Skeletal muscle tissue (tissue), 4 donors: ENCODE measurements around the gene TULP4. TPM values are rescaled to one million over a fixed set of nuclear protein-coding genes. Genes with fewer than 3 reads are reported as not detected.

Experiments used
- H3K27ac ChIP-seq: one replicate; pipeline ENCODE4 v1.7.0; 2013; ENCODE audit warnings: mild to moderate bottlenecking, low read depth, low read length, inconsistent platforms
- H3K27me3 ChIP-seq, 3 donors: one replicate each; pipeline ENCODE4 v1.7.0; 2013; ENCODE audit warnings: low read length in 3 of 3; ENCODE audit not compliant: control insufficient read depth in 3 of 3, insufficient read depth in 3 of 3
- H3K36me3 ChIP-seq, 3 donors: one replicate each; pipeline ENCODE4 v1.7.0; 2013; ENCODE audit warnings: low read length in 3 of 3; ENCODE audit not compliant: control insufficient read depth in 3 of 3, insufficient read depth in 3 of 3
- H3K4me1 ChIP-seq, 3 donors: one replicate each; pipeline ENCODE4 v1.7.0; 2013; ENCODE audit warnings: low read length in 3 of 3, mild to moderate bottlenecking in 3 of 3; ENCODE audit not compliant: control insufficient read depth in 3 of 3, insufficient read depth in 3 of 3
- H3K4me3 ChIP-seq, 3 donors: one replicate each; pipeline ENCODE4 v1.7.0; 2013; ENCODE audit warnings: low read length in 3 of 3
- H3K9ac ChIP-seq, 3 donors: one replicate each; pipeline ENCODE4 v1.7.0; 2013; ENCODE audit warnings: low read length in 3 of 3, mild to moderate bottlenecking in 3 of 3, moderate library complexity in 2 of 3, low read depth in 1 of 3
- H3K9me3 ChIP-seq, 3 donors: one replicate each; pipeline ENCODE4 v1.7.0; 2013; ENCODE audit warnings: low read length in 3 of 3; ENCODE audit not compliant: control insufficient read depth in 3 of 3
- total RNA-seq: library from RNA; depleted of rRNA; stranded (reverse); fragments of >200 nt; gene quantifications from one replicate; pipeline ENCODE4 v1.2.3, GENCODE V29; 2014
- donor health status: Osteomylitis.

The TULP4 gene
- total RNA-seq, 1 donor from 2014 or later = 634 TPM

DNA sequence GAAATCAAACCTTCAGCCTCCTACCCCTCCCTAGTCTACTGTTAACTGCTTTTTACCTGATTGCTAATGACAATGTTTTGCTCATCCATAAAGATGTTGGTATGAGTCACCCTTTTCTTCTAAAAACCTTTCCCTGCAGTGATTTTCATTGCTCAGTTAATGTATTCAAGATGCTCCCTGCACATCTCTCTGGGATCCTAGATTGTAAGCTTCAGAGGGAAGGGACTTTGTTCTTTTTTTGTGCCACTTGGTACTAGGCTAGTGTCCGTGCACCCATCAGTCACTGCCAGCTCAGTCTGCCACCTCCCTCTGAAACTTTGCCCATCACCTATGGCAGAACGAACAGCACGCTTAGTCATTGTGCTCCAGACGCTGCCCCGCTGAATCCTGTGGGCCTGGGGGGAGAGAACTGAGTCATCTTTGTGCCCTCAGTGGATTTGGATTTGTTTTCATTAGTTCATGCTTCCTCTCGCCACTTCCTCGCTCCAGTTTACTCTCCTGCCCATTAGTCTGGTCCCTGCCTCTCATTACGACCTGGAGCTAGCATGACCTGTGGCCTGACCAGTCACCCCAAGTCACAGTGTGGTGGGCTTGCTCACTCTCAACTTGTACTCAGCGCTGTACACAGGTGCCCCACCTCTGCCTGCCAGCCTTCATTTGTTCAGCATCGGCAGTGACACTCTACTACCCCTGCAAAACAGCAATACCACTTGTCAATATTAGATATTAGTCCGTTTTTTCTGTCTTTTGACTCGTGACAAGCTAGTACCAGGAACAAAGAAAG lies 169.6 kb downstream of the TULP4 start:
- Histone ChIP-seq H3K36me3 (peaks cover 30 to 43% (median 31%) of the 10 kb centered on the region in 3 donors), H3K4me3 (no peak overlapping the region), H3K27me3 (no peaks in the 10 kb centered on the region), H3K9me3 (no peaks in the 10 kb centered on the region), H3K9ac (no peak overlapping the region), H3K27ac (no peak overlapping the region), H3K4me1 (no peaks in the 10 kb centered on the region)

DNA sequence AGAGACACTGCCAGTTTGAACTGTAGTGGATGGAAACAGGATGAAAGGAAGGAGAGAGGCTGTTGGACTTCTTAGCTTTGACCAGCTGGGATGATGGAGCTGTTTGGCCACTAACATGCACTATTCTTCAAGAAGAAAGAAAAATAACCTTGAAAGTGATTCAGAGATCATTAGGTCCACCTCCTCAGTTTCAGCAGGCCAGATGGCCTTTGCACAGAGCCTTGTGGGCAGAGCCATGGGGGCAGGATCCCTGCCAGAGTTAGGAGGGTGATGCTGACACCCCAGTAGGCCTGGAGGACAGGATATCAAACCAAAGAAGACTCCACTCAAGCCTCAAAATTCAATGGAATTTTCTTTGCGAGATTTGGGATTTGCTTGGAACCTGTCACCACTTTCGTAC lies 173.2 kb downstream of the TULP4 start:
- Histone ChIP-seq H3K27me3 (no peaks in the 10 kb centered on the region), H3K9ac (no peak overlapping the region), H3K9me3 (no peaks in the 10 kb centered on the region), H3K27ac (no peak overlapping the region), H3K36me3 (peaks cover 22 to 30% (median 24%) of the 10 kb centered on the region in 3 donors), H3K4me1 (no peaks in the 10 kb centered on the region), H3K4me3 (no peak overlapping the region)

DNA sequence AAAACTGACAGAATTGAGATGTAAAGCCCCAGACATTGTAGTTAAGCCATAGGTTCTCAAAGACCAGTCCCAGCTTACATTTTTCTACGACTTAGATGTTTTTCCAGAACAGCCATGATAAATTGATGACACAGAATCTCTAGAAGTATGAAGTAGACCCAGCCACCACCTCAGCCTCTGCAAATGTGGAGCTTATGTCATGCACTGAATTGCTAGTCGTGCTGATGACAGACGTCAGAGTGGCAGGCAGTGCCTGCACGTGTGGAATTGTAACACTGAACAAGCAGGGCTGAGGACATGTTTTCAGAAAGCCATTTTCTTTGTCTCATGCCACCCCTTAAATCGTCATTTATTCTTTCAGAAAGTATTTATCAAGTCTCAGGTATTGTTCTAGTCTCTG lies 175.2 kb downstream of the TULP4 start:
- no peak overlapping the region for H3K4me3 ChIP-seq
- H3K9me3 ChIP-seq = no peaks in the 10 kb centered on the region
- peaks cover 5 to 13% (median 6%) of the 10 kb centered on the region in 3 donors for H3K36me3 ChIP-seq
- no peaks in the 10 kb centered on the region for H3K27me3 ChIP-seq
- H3K27ac ChIP-seq = no peak overlapping the region
- no peaks in the 10 kb centered on the region for H3K4me1 ChIP-seq
- H3K9ac ChIP-seq = no peak overlapping the region

DNA sequence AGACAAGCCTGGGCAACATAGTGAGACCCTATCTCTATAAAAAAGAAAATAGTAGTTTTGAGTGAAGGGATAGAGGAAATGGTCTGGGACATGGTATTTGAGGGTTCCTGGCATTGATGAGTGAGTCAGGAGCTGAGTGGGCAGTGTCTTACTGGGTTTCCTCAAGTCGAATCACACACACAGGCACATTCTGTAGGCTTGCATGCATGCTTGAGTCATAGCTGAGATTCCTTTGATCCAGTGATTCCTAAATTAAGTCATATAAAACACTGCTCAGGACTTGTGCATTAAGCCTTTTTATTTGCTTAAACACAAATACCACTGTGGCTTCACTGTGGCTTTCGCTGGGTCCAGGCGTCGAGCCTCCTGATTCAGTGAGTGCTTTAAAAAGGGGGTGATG lies 175.8 kb downstream of the TULP4 start:
- H3K27ac ChIP-seq = no peak overlapping the region
- H3K36me3 ChIP-seq = peaks cover 4 to 10% (median 5%) of the 10 kb centered on the region in 3 donors
- H3K9ac ChIP-seq = no peak overlapping the region
- no peaks in the 10 kb centered on the region for H3K27me3 ChIP-seq
- H3K4me3 ChIP-seq = no peak overlapping the region
- no peaks in the 10 kb centered on the region for H3K4me1 ChIP-seq
- no peaks in the 10 kb centered on the region for H3K9me3 ChIP-seq

DNA sequence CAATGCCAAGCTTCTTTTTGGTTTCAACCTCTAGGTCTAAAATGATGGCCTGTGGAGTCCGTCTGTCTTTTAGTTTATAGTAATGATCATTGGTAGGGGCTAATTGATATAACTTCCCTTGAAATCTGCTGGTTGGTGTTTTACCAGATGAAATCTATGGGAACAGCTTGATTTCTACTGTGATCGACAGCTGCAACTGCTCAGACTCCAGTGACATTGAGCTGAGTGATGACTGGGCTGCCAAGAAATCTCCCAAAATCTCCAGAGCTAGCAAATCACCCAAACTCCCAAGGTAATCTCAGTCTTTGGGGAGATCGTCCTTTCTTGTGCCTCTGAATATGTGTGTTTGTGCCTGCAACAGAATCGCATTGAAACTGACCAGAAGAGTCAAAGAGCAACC lies 177.2 kb downstream of the TULP4 start:
- no peaks in the 10 kb centered on the region for H3K4me1 ChIP-seq
- H3K36me3 ChIP-seq = peaks cover 12 to 13% (median 13%) of the 10 kb centered on the region in 3 donors
- no peaks in the 10 kb centered on the region for H3K27me3 ChIP-seq
- H3K9ac ChIP-seq = no peak overlapping the region
- no peak overlapping the region for H3K27ac ChIP-seq
- H3K9me3 ChIP-seq = no peaks in the 10 kb centered on the region
- no peak overlapping the region for H3K4me3 ChIP-seq

DNA sequence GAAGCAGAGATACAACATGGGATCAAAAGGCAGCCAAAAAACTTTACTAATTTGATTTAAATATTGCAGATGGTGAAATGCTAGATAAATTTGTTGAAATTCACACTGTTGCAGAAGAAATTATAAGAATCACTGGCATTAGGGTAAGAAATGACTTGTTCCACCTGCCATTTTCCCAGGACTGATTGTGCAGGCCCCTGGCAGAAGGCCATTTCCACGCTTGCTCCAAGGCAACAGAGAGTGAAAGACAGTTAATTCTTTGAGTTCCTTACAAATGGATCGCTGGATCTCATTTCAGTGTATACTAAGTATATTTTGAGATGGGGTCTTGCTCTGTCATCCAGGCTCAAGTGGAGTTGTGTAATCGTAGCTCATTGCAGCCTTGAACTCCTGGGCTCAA lies 180.6 kb downstream of the TULP4 start:
- Histone ChIP-seq H3K27me3 (no peaks in the 10 kb centered on the region), H3K27ac (no peak overlapping the region), H3K9me3 (no peaks in the 10 kb centered on the region), H3K4me3 (no peak overlapping the region), H3K4me1 (no peaks in the 10 kb centered on the region), H3K36me3 (peaks cover 12 to 18% (median 17%) of the 10 kb centered on the region in 3 donors), H3K9ac (no peak overlapping the region)

DNA sequence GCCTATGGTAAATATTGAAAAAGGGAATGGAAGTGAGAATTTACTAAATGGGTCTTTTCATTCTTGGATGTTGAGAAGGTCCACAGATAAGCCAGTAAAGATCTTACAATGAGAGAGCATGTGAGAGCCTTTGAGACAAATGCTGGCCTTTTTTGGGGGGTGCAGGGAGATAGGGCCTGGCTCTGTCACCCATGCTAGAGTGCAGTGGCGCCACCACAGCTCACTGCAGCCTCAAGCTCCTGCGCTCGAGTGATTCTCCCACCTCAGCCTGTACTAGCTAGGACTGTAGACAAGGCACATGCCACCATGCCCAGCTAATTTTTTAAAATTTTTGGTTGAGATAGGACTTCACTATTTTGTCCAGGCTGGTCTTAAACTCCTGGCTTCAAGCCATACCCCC lies 184.4 kb downstream of the TULP4 start:
- Histone ChIP-seq H3K27me3 (no peaks in the 10 kb centered on the region), H3K36me3 (peaks cover 24 to 44% (median 35%) of the 10 kb centered on the region in 3 donors), H3K4me3 (no peak overlapping the region), H3K4me1 (peaks cover 0 to 9% (median 5%) of the 10 kb centered on the region in 3 donors), H3K9ac (no peak overlapping the region), H3K9me3 (no peaks in the 10 kb centered on the region), H3K27ac (no peak overlapping the region)

DNA sequence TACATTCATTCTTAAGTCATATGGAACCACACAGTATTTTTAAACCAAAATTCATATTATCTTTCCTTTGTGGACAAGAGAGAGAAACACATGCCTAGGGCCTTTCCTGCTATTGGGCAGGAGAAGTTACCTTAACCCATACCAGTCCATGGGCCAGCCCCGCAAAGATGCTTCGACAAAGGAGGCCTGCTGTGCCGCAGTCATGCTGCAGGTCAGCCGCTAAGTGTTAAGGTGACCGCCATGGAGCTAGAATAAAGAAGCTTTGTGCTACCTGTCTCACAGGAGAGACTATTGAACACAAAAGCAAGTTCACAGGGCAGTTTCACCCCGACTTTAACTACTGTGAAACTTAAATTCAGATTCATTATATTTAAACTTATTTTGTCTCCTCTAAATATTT lies 185.4 kb downstream of the TULP4 start:
- H3K4me3 ChIP-seq = no peak overlapping the region
- peaks cover 0 to 9% (median 5%) of the 10 kb centered on the region in 3 donors for H3K4me1 ChIP-seq
- no peak overlapping the region for H3K9ac ChIP-seq
- H3K27me3 ChIP-seq = no peaks in the 10 kb centered on the region
- peaks cover 26 to 46% (median 37%) of the 10 kb centered on the region in 3 donors for H3K36me3 ChIP-seq
- no peaks in the 10 kb centered on the region for H3K9me3 ChIP-seq
- no peak overlapping the region for H3K27ac ChIP-seq

DNA sequence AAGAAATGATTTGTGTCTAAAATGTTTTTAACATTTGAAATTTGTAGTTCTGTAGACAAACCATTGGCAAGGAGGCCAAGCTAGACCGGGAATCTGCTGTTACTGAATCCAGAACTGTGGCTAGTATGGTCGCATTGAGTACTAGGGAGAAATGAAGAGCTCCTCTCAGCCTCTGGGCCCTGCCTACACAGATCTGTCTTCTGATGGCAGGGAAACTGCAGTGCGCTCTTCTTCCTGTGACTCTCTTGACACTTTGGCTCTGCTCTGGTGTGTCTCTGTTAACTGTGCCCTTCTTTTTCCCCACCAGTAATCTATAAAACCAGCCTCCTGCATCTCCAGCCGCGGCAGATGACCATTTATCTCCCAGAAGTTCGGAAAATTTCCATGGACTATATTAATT lies 186.1 kb downstream of the TULP4 start:
- no peaks in the 10 kb centered on the region for H3K27me3 ChIP-seq
- no peak overlapping the region for H3K27ac ChIP-seq
- no peak overlapping the region for H3K9ac ChIP-seq
- no peaks in the 10 kb centered on the region for H3K9me3 ChIP-seq
- H3K4me3 ChIP-seq = no peak overlapping the region
- peaks cover 27 to 46% (median 43%) of the 10 kb centered on the region in 3 donors for H3K36me3 ChIP-seq
- H3K4me1 ChIP-seq = peaks cover 0 to 9% (median 5%) of the 10 kb centered on the region in 3 donors

DNA sequence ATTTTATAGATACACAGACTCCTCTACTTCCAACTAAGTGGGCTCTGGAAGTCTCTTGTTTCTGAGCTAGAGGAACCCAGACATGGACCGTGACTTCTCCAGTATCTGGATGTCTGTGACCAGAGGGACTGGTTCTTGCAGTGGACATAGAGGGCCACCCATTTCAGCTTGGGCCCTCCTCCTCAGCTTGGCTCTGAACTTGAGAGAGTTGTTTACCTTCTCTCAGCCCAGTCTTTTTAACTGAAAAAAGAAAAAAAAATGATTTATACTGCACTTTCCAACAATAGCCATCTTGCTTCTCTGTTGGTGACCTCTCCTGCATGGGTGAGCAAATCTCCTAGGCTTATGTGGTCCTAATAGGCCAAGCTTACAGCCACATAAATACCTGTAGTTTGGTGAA lies 187.3 kb downstream of the TULP4 start:
- H3K4me1 ChIP-seq = peaks cover 0 to 9% (median 5%) of the 10 kb centered on the region in 3 donors
- no peaks in the 10 kb centered on the region for H3K9me3 ChIP-seq
- no peak overlapping the region for H3K27ac ChIP-seq
- H3K4me3 ChIP-seq = no peak overlapping the region
- H3K36me3 ChIP-seq = peaks cover 18 to 40% (median 39%) of the 10 kb centered on the region in 3 donors
- no peak overlapping the region for H3K9ac ChIP-seq
- no peaks in the 10 kb centered on the region for H3K27me3 ChIP-seq
